Hepatocyte (in vitro differentiated cells): ENCODE data around the gene SIVA1.

Source experiments
- CTCF ChIP-seq: fragments of 200-600 bp; sonication (generic); IDR thresholded peaks from 2 replicates; pipeline ENCODE4 v1.5.1; 2016; ENCODE audit warnings: antibody characterized with exemption, mild to moderate bottlenecking; ENCODE audit not compliant: poor library complexity
- EZH2 ChIP-seq: fragments of 200-600 bp; sonication (generic); IDR thresholded peaks from 2 replicates; pipeline ENCODE4 v1.6.1; 2016; ENCODE audit warnings: antibody characterized with exemption, mild to moderate bottlenecking, borderline replicate concordance
- EZH2phosphoT487 ChIP-seq: fragments of 200-600 bp; sonication (generic); IDR thresholded peaks from one replicate; pipeline ENCODE4 v1.6.1; 2018; ENCODE audit warnings: antibody characterized with exemption, mild to moderate bottlenecking, low read depth, moderate library complexity; ENCODE audit not compliant: unreplicated experiment, severe bottlenecking

GRCh38 chr14:104705340-104706047 lies 47.5 kb upstream of the SIVA1 start:
- TF ChIP-seq CTCF (no peak), EZH2 (no peak), EZH2phosphoT487 (no peak)
